ENCODE measurements around the gene C12orf76. TPM values are rescaled to one million over a fixed set of nuclear protein-coding genes. Genes with fewer than 3 reads are reported as not detected.
A peak's percentile ranks its signal among the peaks of the same experiment; 100 is the strongest.

C12orf76 gene
- total and polyA plus RNA-seq, 9 of the 15 experiments (the other 6 are each of a cell fraction or from before 2014, with no cell fraction given), result 6.3 to 38.6 (median 12.3) TPM

DNA sequence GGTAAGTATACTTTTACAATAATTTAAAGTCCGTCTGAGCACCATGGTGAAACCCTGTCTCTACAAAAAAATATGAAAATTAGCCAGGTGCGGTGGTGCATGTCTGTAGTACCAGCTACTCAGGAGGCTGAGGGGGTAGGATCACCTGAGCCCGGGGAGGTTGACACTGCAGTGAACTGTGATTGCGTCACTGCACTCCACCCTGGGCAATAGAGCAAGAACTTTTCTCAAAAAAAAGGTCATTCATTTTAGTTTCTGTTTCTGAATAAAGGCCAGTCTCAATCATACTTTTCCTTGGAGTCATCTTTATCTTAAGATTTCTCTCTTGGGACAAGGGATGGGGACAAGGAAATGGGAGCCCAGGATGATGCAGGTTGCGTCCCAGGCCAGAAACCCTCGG is 36.2 kb downstream of the C12orf76 start:
- DNase-seq (ENCODE audit: extremely low read depth in 1 of 4, low spot score in 3 of 4), result no peak
- no peaks in the 10 kb centered on the region for H3K4me1 ChIP-seq (replicated peaks in 1 of 2; ENCODE audit: control insufficient read depth in 2 of 2, insufficient read depth in 2 of 2, low read length in 2 of 2)
- peaks cover 13% of the 10 kb centered on the region for H3K79me2 ChIP-seq (ENCODE audit: control insufficient read depth, insufficient read depth, low read length)
- intact Hi-C loops (cut with micrococcal nuclease) (no loop called here), in situ Hi-C loops (cut with MboI) (no loop called here)
- no peaks in the 10 kb centered on the region for H4K20me1 ChIP-seq (replicated peaks; ENCODE audit: control insufficient read depth, insufficient read depth, low read length)
- BruUV-seq (replicated peaks), result no TSS peak
- no peaks in the 10 kb centered on the region for H3K9me3 ChIP-seq (replicated peaks; ENCODE audit: control insufficient read depth, insufficient read depth, low read depth, low read length)
- peaks cover 30% of the 10 kb centered on the region; the same call in 2 of the 3 replicates for H3K36me3 ChIP-seq (ENCODE audit: control insufficient read depth, insufficient read depth, low read length)
- no peaks in the 10 kb centered on the region for H3K27me3 ChIP-seq (ENCODE audit: control insufficient read depth in 2 of 2, insufficient read depth in 2 of 2, low read length in 2 of 2)
- H3K9me1 ChIP-seq (ENCODE audit: control insufficient read depth, insufficient read depth, low read length), result no peaks in the 10 kb centered on the region
- ChIA-PET CTCF (ENCODE audit: low intra/inter-chr PET ratio) (no interaction called here), POLR2A (interaction anchor here (1.0 to 1.6 kb wide), 3 partner anchors 8 to 10 kb away, joined by 4 read pairs; no protein-coding TSS in a partner anchor)
- H3K4me2 ChIP-seq (ENCODE audit: insufficient read depth, low read length), result no peak overlapping the region
- no peak for ATAC-seq
- no peak overlapping the region for H3K4me3 ChIP-seq
- no peak for FAIRE-seq
- H3K27ac ChIP-seq (ENCODE audit: extremely low read depth, low read depth, low read length), result no peak overlapping the region
- 88% methylated on average over 6 of the region's 6 CpGs for WGBS (ENCODE audit: insufficient coverage, low coverage, missing lambda C conversion rate)
- TF ChIP-seq NFXL1 (CRISPR knock-in tag; IDR thresholded peaks at IDR 0.05) (no peak), ZNF586 (CRISPR knock-in tag; conservative IDR thresholded peaks at IDR 0.05) (no peak), CEBPB (tag; IDR thresholded peaks at IDR 0.05) (peak; percentile 63), CEBPG (CRISPR knock-in tag; IDR thresholded peaks at IDR 0.05) (no peak), CEBPG (tag; conservative IDR thresholded peaks at IDR 0.05 in 1 of 2, IDR thresholded peaks at IDR 0.05 in 1 of 2) (peak in 1 of 2 experiments; percentile 41; a peak in 2 of 4 replicates), CC2D1A (IDR thresholded peaks at IDR 0.05) (no peak), SUPT5H (IDR thresholded peaks at IDR 0.05) (no peak), JUNB (CRISPR knock-in tag; conservative IDR thresholded peaks at IDR 0.05) (no peak)
- TF ChIP-seq, protein P1, sequence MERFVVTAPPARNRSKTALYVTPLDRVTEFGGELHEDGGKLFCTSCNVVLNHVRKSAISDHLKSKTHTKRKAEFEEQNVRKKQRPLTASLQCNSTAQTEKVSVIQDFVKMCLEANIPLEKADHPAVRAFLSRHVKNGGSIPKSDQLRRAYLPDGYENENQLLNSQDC (CRISPR knock-in tag; IDR thresholded peaks at IDR 0.05), result no peak
- H2AFZ ChIP-seq (ENCODE audit: low read depth, low read length), result no peak overlapping the region
- H3K9ac ChIP-seq (ENCODE audit: insufficient read depth in 1 of 2, low read depth in 2 of 2, low read length in 2 of 2), result no peak overlapping the region

Measured in K562 (cell line).